B cell (primary cell): ENCODE results near the gene AQP9. TPM values are rescaled to one million over a fixed set of nuclear protein-coding genes. Genes with fewer than 3 reads are reported as not detected.
"Not testable (repeated sequence)": the region's sequence is repeated elsewhere in the genome, so short reads cannot be mapped to it uniquely, and the experiment has no call there.

Experiments used
- ATAC-seq: fragments of 200-7000 bp; cut with Tn5 transposase; one replicate; pipeline ENCODE4 v1.10.0; 2021; ENCODE audit warnings: low read depth, mild to moderate bottlenecking, moderate number of reproducible peaks, moderate library complexity
- CTCF ChIA-PET: fragments of 350-600 bp; sonication (Branson Sonifier 250); formaldehyde crosslinking; loops from one replicate; lab custom pipeline; 2021; ENCODE audit warnings: antibody characterized with exemption, inconsistent platforms; lab: Charles Lee
- POLR2A ChIA-PET: fragments of 350-600 bp; sonication (Branson Sonifier 250); formaldehyde crosslinking; loops from one replicate; lab custom pipeline; 2021; ENCODE audit warnings: antibody characterized with exemption; lab: Charles Lee
- DNase-seq: peaks from one replicate; pipeline ENCODE4 v3.0.0; 2013
- H2AFZ ChIP-seq: 2 replicates; pipeline ENCODE4 v1.6.1; 2012; ENCODE audit warnings: mild to moderate bottlenecking, low read depth, low read length; ENCODE audit not compliant: insufficient read depth, poor library complexity, severe bottlenecking
- H3K27ac ChIP-seq, 2 donors: 1 replicate in 1 of 2; 2 replicates in 1 of 2; pipeline ENCODE4 v1.5.1; 2012 to 2013; ENCODE audit warnings: low read length in 2 of 2, mild to moderate bottlenecking in 2 of 2, moderate library complexity in 1 of 2
- H3K27me3 ChIP-seq, 4 experiments: fragments of 200-600 bp in 1 of 4; sonication (generic) in 1 of 4; replicated peaks in 1 of 4; 1 replicate in 2 of 4; 2 replicates in 2 of 4; pipeline versions ENCODE4 v1.6.1 to v1.7.0; 2013 to 2016; ENCODE audit warnings: low read length in 3 of 4, mild to moderate bottlenecking in 2 of 4, mixed read lengths in 1 of 4, moderate library complexity in 1 of 4; ENCODE audit not compliant: insufficient read depth in 4 of 4, control insufficient read depth in 3 of 4; ENCODE audit errors: control extremely low read depth in 1 of 4
- H3K36me3 ChIP-seq, 2 experiments: replicated peaks in 1 of 2; 1 replicate in 1 of 2; 2 replicates in 1 of 2; pipeline versions ENCODE4 v1.6.1 to v1.7.1; 2013; ENCODE audit warnings: low read length in 1 of 2; ENCODE audit not compliant: insufficient read depth in 2 of 2, control insufficient read depth in 1 of 2; ENCODE audit errors: control extremely low read depth in 1 of 2, extremely low read depth in 1 of 2
- H3K4me1 ChIP-seq, 2 donors: fragments of 200-600 bp in 1 of 2; sonication (generic) in 1 of 2; 1 replicate in 1 of 2; 2 replicates in 1 of 2; pipeline versions ENCODE4 v1.5.1 to v1.6.1; 2013 to 2017; ENCODE audit warnings: low read length in 2 of 2; ENCODE audit not compliant: control insufficient read depth in 2 of 2, insufficient read depth in 2 of 2
- H3K4me2 ChIP-seq: replicated peaks from 2 replicates; pipeline ENCODE3; 2012; ENCODE audit warnings: mild to moderate bottlenecking, low read depth, low read length; ENCODE audit not compliant: poor library complexity, severe bottlenecking
- H3K4me3 ChIP-seq, 5 experiments: fragments of 200-600 bp in 1 of 5; sonication (generic) in 1 of 5; 1 replicate in 3 of 5; 2 replicates in 2 of 5; pipeline versions ENCODE4 v1.5.1 to v1.7.0; 2011 to 2016; ENCODE audit warnings: low read length in 4 of 5, mild to moderate bottlenecking in 4 of 5, low read depth in 2 of 5, control low read depth in 1 of 5, moderate library complexity in 1 of 5; ENCODE audit not compliant: insufficient read depth in 1 of 5; ENCODE audit errors: control extremely low read depth in 1 of 5, extremely low read depth in 1 of 5
- H3K79me2 ChIP-seq: fragments of 200-600 bp; sonication (generic); one replicate; pipeline ENCODE4 v1.6.0; 2016; ENCODE audit warnings: low read length; ENCODE audit not compliant: control insufficient read depth, insufficient read depth
- H3K9ac ChIP-seq: fragments of 200-600 bp; sonication (generic); 2 replicates; pipeline ENCODE4 v1.6.1; 2017; ENCODE audit warnings: mild to moderate bottlenecking, low read length, moderate library complexity
- H3K9me3 ChIP-seq, 3 donors: one replicate each; pipeline versions ENCODE4 v1.6.1 to v1.7.1; 2013; ENCODE audit warnings: low read length in 2 of 3; ENCODE audit not compliant: control insufficient read depth in 2 of 3, insufficient read depth in 1 of 3; ENCODE audit errors: control extremely low read depth in 1 of 3
- H4K20me1 ChIP-seq: 2 replicates; pipeline ENCODE4 v1.6.0; 2012; ENCODE audit warnings: mild to moderate bottlenecking, low read length; ENCODE audit not compliant: insufficient read depth, control insufficient read depth, poor library complexity, severe bottlenecking
- H3K27ac Mint-ChIP-seq: one replicate; pipeline ENCODE4 v1.8.0; 2021; ENCODE audit warnings: mixed read lengths
- H3K27me3 Mint-ChIP-seq: one replicate; pipeline ENCODE4 v1.8.0; 2021; ENCODE audit warnings: mixed read lengths
- H3K4me1 Mint-ChIP-seq: one replicate; pipeline ENCODE4 v1.8.0; 2021; ENCODE audit warnings: mixed read lengths
- H3K4me3 Mint-ChIP-seq: one replicate; pipeline ENCODE4 v1.8.0; 2021; ENCODE audit warnings: mixed read lengths
- H3K9me3 Mint-ChIP-seq: one replicate; pipeline ENCODE4 v1.8.0; 2022; ENCODE audit warnings: mixed read lengths; ENCODE audit not compliant: insufficient read depth
- CTCF ChIP-seq: fragments of 200-600 bp; IDR thresholded peaks from one replicate; pipeline ENCODE4 v1.8.0; 2022; ENCODE audit warnings: antibody characterized with exemption, mild to moderate bottlenecking
- EZH2 ChIP-seq: IDR thresholded peaks from 2 replicates; pipeline ENCODE4 v1.6.1; 2012; ENCODE audit warnings: borderline replicate concordance, low read depth, mild to moderate bottlenecking, moderate library complexity, low read length; ENCODE audit not compliant: insufficient read depth, poor library complexity, severe bottlenecking
- WGBS: methylation state at CpG from one replicate; pipeline ENCODE4 v1.1.5; 2013; ENCODE audit warnings: missing lambda C conversion rate; ENCODE audit not compliant: insufficient coverage; 5-methylcytosine and 5-hydroxymethylcytosine counted together
- intact Hi-C: fragments of 100-400 bp; cut with micrococcal nuclease; formaldehyde crosslinking; loops from one replicate; pipeline ENCODE4 v1.10.0; 2022
- polyA plus RNA-seq: library from polyadenylated mRNA; depleted of rRNA; stranded (reverse); fragments of >200 nt; gene quantifications from 2 replicates; pipeline ENCODE4 v1.2.3, GENCODE V29; 2012
- total RNA-seq, 2 donors: library from RNA; stranded (reverse); fragments of 120-200 nt in 1 of 2; gene quantifications; 1 replicate in 1 of 2; 2 replicates in 1 of 2; pipeline versions ENCODE4 v1.2.3 to v1.2.4, GENCODE V29; 2013 to 2022

AQP9 gene
- total and polyA plus RNA-seq, 2 donors (not counting 1 experiment from before 2014, with no cell fraction given): 0.10 TPM; not detected in 1

- H3K4me3 Mint-ChIP-seq: no peak overlapping the region
- no peak for ATAC-seq
- no peaks in the 10 kb centered on the region for H3K9me3 Mint-ChIP-seq
- Histone ChIP-seq H3K36me3 (no peaks in the 10 kb centered on the region), H3K4me3 (no peak overlapping the region), H3K9me3 (no peaks in the 10 kb centered on the region), H3K79me2 (no peaks in the 10 kb centered on the region), H3K9ac (no peak overlapping the region), H3K27ac (no peak overlapping the region), H3K4me1 (no peaks in the 10 kb centered on the region), H3K27me3 (peaks cover 0 to 9% (median 7%) of the 10 kb centered on the region in 4 experiments), H2AFZ (no peak overlapping the region), H3K4me2 (no peak overlapping the region), H4K20me1 (no peaks in the 10 kb centered on the region)
- WGBS: 72% methylated on average over 4 of the region's 8 CpGs
- ChIA-PET POLR2A (no interaction called here), CTCF (no interaction called here)
- intact Hi-C loops: no loop called here
- H3K27ac Mint-ChIP-seq: no peak overlapping the region
- TF ChIP-seq EZH2 (no peak), CTCF (no peak)
- DNase-seq: no peak
- peaks cover 32% of the 10 kb centered on the region for H3K27me3 Mint-ChIP-seq
- no peaks in the 10 kb centered on the region for H3K4me1 Mint-ChIP-seq
Measured at GRCh38 chr15:58189148-58189811, 51.1 kb downstream of the AQP9 start.

GRCh38 chr15:58190419-58190818 is 52.2 kb downstream of the AQP9 start:
- intact Hi-C loops: no loop called here
- no peak overlapping the region for H3K9ac ChIP-seq
- ChIA-PET POLR2A (no interaction called here), CTCF (no interaction called here)
- DNase-seq: no peak
- no peak overlapping the region for H3K4me2 ChIP-seq
- no peaks in the 10 kb centered on the region for H3K79me2 ChIP-seq
- TF ChIP-seq EZH2: no peak
- no peak for TF ChIP-seq CTCF
- Mint-ChIP-seq H3K9me3 (no peaks in the 10 kb centered on the region), H3K4me1 (no peaks in the 10 kb centered on the region), H3K4me3 (no peak overlapping the region), H3K27ac (no peak overlapping the region), H3K27me3 (peaks cover 38% of the 10 kb centered on the region)
- H3K36me3 ChIP-seq: no peaks in the 10 kb centered on the region
- no peak overlapping the region for H2AFZ ChIP-seq
- no peak overlapping the region for H3K27ac ChIP-seq
- no peaks in the 10 kb centered on the region for H4K20me1 ChIP-seq
- no peaks in the 10 kb centered on the region for H3K9me3 ChIP-seq
- no peaks in the 10 kb centered on the region for H3K4me1 ChIP-seq
- no peak for ATAC-seq
- H3K4me3 ChIP-seq: no peak overlapping the region
- WGBS: 86% methylated on average over 1 of the region's 4 CpGs
- H3K27me3 ChIP-seq: peaks cover 0 to 9% (median 7%) of the 10 kb centered on the region in 4 experiments

- ATAC-seq, CTCF ChIA-PET, H3K9ac ChIP-seq, H3K4me1 ChIP-seq, H3K36me3 ChIP-seq, DNase-seq, intact Hi-C loops, H3K27ac Mint-ChIP-seq, H3K4me2 ChIP-seq, H2AFZ ChIP-seq, H3K27me3 ChIP-seq, H3K9me3 ChIP-seq, H3K79me2 ChIP-seq, H3K4me1 Mint-ChIP-seq, H4K20me1 ChIP-seq, POLR2A ChIA-PET, H3K9me3 Mint-ChIP-seq, H3K27ac ChIP-seq, H3K4me3 ChIP-seq, H3K4me3 Mint-ChIP-seq: not testable (repeated sequence)
- WGBS: 92% methylated on average over 9 of the region's 9 CpGs
- peaks cover 40% of the 10 kb centered on the region for H3K27me3 Mint-ChIP-seq
Measured at GRCh38 chr15:58193636-58194035, 55.5 kb downstream of the AQP9 start.
